HepG2 (cell line): Measurements from ENCODE around the gene AKAP7. TPM values are rescaled to one million over a fixed set of nuclear protein-coding genes. Genes with fewer than 3 reads are reported as not detected.

Experiments
- ATAC-seq: fragments of 200-7000 bp; cut with Tn5 transposase; 3 replicates; pipeline ENCODE4 v1.9.1; 2020; ENCODE audit warnings: mild to moderate bottlenecking, moderate library complexity
- BruUV-seq: library from RNA; stranded (reverse); fragments of 400-500 nt; replicated peaks from 2 replicates; lab custom pipeline; 2021; lab: Mats Ljungman, UMichigan
- CTCF ChIA-PET: fragments of 300-600 bp; formaldehyde crosslinking; extraction: SDS; loops from one replicate; lab custom pipeline; 2021; ENCODE audit warnings: low total read pairs, inconsistent platforms, low intra/inter-chr PET ratio; lab: Yijun Ruan, JAX
- POLR2A ChIA-PET: fragments of 350-600 bp; sonication (Branson Sonifier 250); formaldehyde crosslinking; loops from one replicate; lab custom pipeline; 2020; ENCODE audit warnings: antibody characterized with exemption, inconsistent platforms; lab: Yijun Ruan, JAX
- DNase-seq: peaks from one replicate; pipeline ENCODE4 v3.0.0-alpha.2; 2015; ENCODE audit warnings: low spot score
- FAIRE-seq: peaks from 3 replicates; lab custom pipeline; 2011; peaks lifted over from hg19 to GRCh38; lab: Jason Lieb, UNC
- H2AFZ ChIP-seq: one replicate; pipeline ENCODE4 v1.6.1; 2011; ENCODE audit warnings: low read length, inconsistent platforms
- H3K27ac ChIP-seq: fragments of 300-600 bp; 3 replicates; pipeline ENCODE4 v1.8.0; 2011; ENCODE audit warnings: mixed run types, mild to moderate bottlenecking, mixed read lengths, low read length, inconsistent platforms; ENCODE audit not compliant: insufficient read depth; ENCODE audit errors: extremely low read length
- H3K27me3 ChIP-seq, 2 experiments: fragments of 200-600 bp in 1 of 2; 2 replicates in 1 of 2; 3 replicates in 1 of 2; pipeline versions ENCODE4 v1.6.0 to v1.8.0; 2011; ENCODE audit warnings: low read length in 2 of 2, mild to moderate bottlenecking in 2 of 2, moderate library complexity in 2 of 2, inconsistent platforms in 1 of 2; ENCODE audit not compliant: insufficient read depth in 2 of 2, control insufficient read depth in 1 of 2
- H3K36me3 ChIP-seq, 2 experiments: fragments of 200-600 bp in 1 of 2; replicated peaks in 1 of 2; 2 replicates in 1 of 2; 3 replicates in 1 of 2; pipeline versions ENCODE4 v1.5.1 to v1.8.0; 2011; ENCODE audit warnings: low read length in 2 of 2, inconsistent platforms in 1 of 2; ENCODE audit not compliant: insufficient read depth in 2 of 2, control insufficient read depth in 1 of 2
- H3K4me1 ChIP-seq: 2 replicates; pipeline ENCODE4 v1.5.1; 2012; ENCODE audit warnings: low read length, inconsistent platforms; ENCODE audit not compliant: insufficient read depth
- H3K4me2 ChIP-seq: 2 replicates; pipeline ENCODE4 v1.6.0; 2011; ENCODE audit warnings: low read depth, low read length, inconsistent platforms
- H3K4me3 ChIP-seq, 3 experiments: fragments of 200-600 bp in 1 of 3; sonication (generic), shearing (Covaris generic) in 1 of 3; replicated peaks in 1 of 3; 2 replicates each; pipeline ENCODE4 v1.5.1; 2011 to 2016; ENCODE audit warnings: low read length in 3 of 3, inconsistent platforms in 2 of 3, low read depth in 2 of 3, mild to moderate bottlenecking in 2 of 3, control low read depth in 1 of 3, mixed read lengths in 1 of 3; ENCODE audit not compliant: insufficient read depth in 1 of 3
- H3K79me2 ChIP-seq: one replicate; pipeline ENCODE4 v1.6.1; 2011; ENCODE audit warnings: low read length, inconsistent platforms; ENCODE audit not compliant: insufficient read depth
- H3K9ac ChIP-seq: 2 replicates; pipeline ENCODE4 v1.6.0; 2011; ENCODE audit warnings: mild to moderate bottlenecking, low read depth, low read length, inconsistent platforms; ENCODE audit not compliant: insufficient read depth
- H3K9me3 ChIP-seq: 2 replicates; pipeline ENCODE4 v1.5.1; 2012; ENCODE audit warnings: mild to moderate bottlenecking, low read length
- H4K20me1 ChIP-seq: 2 replicates; pipeline ENCODE4 v1.6.0; 2011; ENCODE audit warnings: inconsistent platforms, mild to moderate bottlenecking, low read length, moderate library complexity; ENCODE audit not compliant: insufficient read depth
- MAFG ChIP-seq: sonication (generic); formaldehyde crosslinking; IDR thresholded peaks from 2 replicates; pipeline ENCODE4 v1.5.1; 2020; ENCODE audit warnings: mild to moderate bottlenecking, missing genetic modification reagents
- RBM22 ChIP-seq: fragments of 200-400 bp; formaldehyde crosslinking; optimal IDR thresholded peaks from 2 replicates; pipeline ENCODE3; 2017; ENCODE audit warnings: mild to moderate bottlenecking, low read length, moderate library complexity
- TRIM24 ChIP-seq: sonication (generic); formaldehyde crosslinking; IDR thresholded peaks from 2 replicates; pipeline ENCODE4 v1.8.0; 2022; ENCODE audit warnings: mild to moderate bottlenecking, missing genetic modification reagents
- ZNF354B ChIP-seq: sonication (generic); formaldehyde crosslinking; IDR thresholded peaks from 2 replicates; pipeline ENCODE4 v1.8.0; 2022; ENCODE audit warnings: mild to moderate bottlenecking, missing genetic modification reagents
- WGBS: methylation state at CpG from one replicate; pipeline ENCODE4 v1.1.6; 2017; ENCODE audit warnings: low lambda C conversion rate; 5-methylcytosine and 5-hydroxymethylcytosine counted together
- in situ Hi-C: cut with HindIII; loops from 2 replicates; pipeline ENCODE4 v1.10.0; 2017; ENCODE audit warnings: low pct_unique_long_range_greater_than_20kb; ENCODE audit not compliant: extremely low pct_ligation_motif_present
- intact Hi-C: fragments of 100-400 bp; cut with micrococcal nuclease; formaldehyde crosslinking; loops from one replicate; pipeline ENCODE4 v1.10.0; 2022; ENCODE audit not compliant: unreplicated experiment
- polyA plus RNA-seq, 8 experiments: library from polyadenylated mRNA; depleted of rRNA in 3 of 8; stranded (reverse) in 7 of 8; unstranded in 1 of 8; fragments of >200 nt; fragmentation: Illumina TruSeq in 4 of 8; extraction: Trizol in 4 of 8; gene quantifications; 2 replicates each; pipeline versions ENCODE4 v1.2.1 to v1.2.3, GENCODE V29; 2011 to 2016; ENCODE audit warnings: low read depth in 4 of 8, missing spikeins in 1 of 8, mixed read lengths in 1 of 8; ENCODE audit not compliant: insufficient read depth in 1 of 8
- total RNA-seq, 5 experiments: library from RNA; depleted of rRNA; stranded (reverse); fragments of >200 nt; fragmentation: Illumina TruSeq; extraction: Trizol; gene quantifications; 2 replicates each; pipeline ENCODE4 v1.2.3, GENCODE V29; 2016; ENCODE audit warnings: low read depth in 1 of 5
- TF ChIP-seq, protein P1 (sequence below): sonication (generic); formaldehyde crosslinking; IDR thresholded peaks from 2 replicates; pipeline ENCODE4 v1.4.0; 2020; ENCODE audit warnings: mild to moderate bottlenecking, missing genetic modification reagents
- TF ChIP-seq, protein P2 (sequence below): sonication (generic); formaldehyde crosslinking; IDR thresholded peaks from 2 replicates; pipeline ENCODE4 v1.9.0; 2021; ENCODE audit warnings: mild to moderate bottlenecking, missing genetic modification reagents
- TF ChIP-seq, protein P3 (sequence below): sonication (generic); formaldehyde crosslinking; IDR thresholded peaks from 2 replicates; pipeline ENCODE4 v1.5.0; 2020; ENCODE audit warnings: missing genetic modification reagents
- TF ChIP-seq, protein P4 (sequence below): sonication (generic); formaldehyde crosslinking; conservative IDR thresholded peaks from 2 replicates; pipeline ENCODE4 v1.8.0; 2022; ENCODE audit warnings: mild to moderate bottlenecking, moderate library complexity, missing genetic modification reagents

Gene AKAP7
- total and polyA plus RNA-seq, 2 of the 13 experiments (the other 11 are each of a cell fraction or from before 2014, with no cell fraction given) = 3.6 to 11.7 TPM

DNA sequence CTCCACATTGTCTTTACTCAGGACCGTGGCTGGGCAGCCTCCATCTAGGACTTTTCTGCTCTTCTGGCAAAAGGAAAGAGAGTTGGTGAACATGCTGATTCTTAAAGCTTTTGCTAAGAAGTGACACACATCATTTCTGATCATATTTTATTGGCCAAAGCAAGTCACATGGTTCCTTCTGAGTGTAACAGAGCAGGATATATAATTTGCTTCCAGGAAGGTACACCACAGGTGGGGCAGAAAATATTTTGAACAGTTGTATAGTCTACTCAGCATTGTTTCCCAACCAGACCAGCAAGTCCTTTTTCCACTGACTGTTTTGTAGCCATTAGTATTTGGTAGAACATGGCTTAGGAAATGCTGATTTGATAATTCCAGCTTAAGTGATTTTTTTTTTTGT is 73.5 kb downstream of the AKAP7 start:
- intact Hi-C loops (no loop called here), in situ Hi-C loops (no loop called here)
- DNase-seq (no peak), ATAC-seq (no peak), FAIRE-seq (no peak)
- Histone ChIP-seq H3K4me1 (no peaks in the 10 kb centered on the region), H3K9ac (no peak overlapping the region), H3K9me3 (no peaks in the 10 kb centered on the region), H4K20me1 (no peaks in the 10 kb centered on the region), H3K36me3 (no peaks in the 10 kb centered on the region), H3K27ac (no peak overlapping the region), H3K27me3 (no peaks in the 10 kb centered on the region), H3K79me2 (no peaks in the 10 kb centered on the region), H3K4me3 (no peak overlapping the region), H2AFZ (no peak overlapping the region), H3K4me2 (no peak overlapping the region)
- WGBS = 96% methylated on average over 1 of the region's 1 CpG
- CTCF ChIA-PET = no interaction called here
- no TSS peak for BruUV-seq
- no peak for TF ChIP-seq ZNF354B (CRISPR knock-in tag)
- no peak for TF ChIP-seq MAFG (CRISPR knock-in tag)
- no peak for TF ChIP-seq TRIM24 (CRISPR knock-in tag)
- TF ChIP-seq, protein P1, sequence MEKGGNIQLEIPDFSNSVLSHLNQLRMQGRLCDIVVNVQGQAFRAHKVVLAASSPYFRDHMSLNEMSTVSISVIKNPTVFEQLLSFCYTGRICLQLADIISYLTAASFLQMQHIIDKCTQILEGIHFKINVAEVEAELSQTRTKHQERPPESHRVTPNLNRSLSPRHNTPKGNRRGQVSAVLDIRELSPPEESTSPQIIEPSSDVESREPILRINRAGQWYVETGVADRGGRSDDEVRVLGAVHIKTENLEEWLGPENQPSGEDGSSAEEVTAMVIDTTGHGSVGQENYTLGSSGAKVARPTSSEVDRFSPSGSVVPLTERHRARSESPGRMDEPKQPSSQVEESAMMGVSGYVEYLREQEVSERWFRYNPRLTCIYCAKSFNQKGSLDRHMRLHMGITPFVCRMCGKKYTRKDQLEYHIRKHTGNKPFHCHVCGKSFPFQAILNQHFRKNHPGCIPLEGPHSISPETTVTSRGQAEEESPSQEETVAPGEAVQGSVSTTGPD = no peak
- POLR2A ChIA-PET = no interaction called here

DNA sequence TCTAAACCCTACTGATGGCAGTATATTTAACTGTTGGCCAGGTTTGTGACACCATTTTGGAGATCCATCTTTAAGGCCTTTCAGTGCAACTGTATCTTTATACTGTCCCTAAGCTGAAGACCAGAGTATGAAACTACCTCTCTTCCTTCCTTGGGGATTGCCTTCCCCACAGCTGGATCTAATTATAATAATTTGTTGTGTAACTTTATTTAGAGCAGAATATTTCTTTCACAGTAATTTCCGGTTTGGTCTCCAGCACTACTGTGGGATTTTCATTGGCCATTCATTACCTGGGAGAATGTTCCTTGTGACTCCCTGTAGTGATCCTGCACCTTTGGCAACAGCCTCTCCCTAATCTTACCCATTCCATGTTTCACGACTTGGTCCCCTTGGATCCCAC is 75.2 kb downstream of the AKAP7 start:
- Histone ChIP-seq H3K79me2 (no peaks in the 10 kb centered on the region), H3K4me3 (no peak overlapping the region), H4K20me1 (no peaks in the 10 kb centered on the region), H3K27me3 (no peaks in the 10 kb centered on the region), H3K9me3 (no peaks in the 10 kb centered on the region), H3K36me3 (no peaks in the 10 kb centered on the region), H3K9ac (no peak overlapping the region), H3K4me1 (no peaks in the 10 kb centered on the region), H3K4me2 (no peak overlapping the region), H2AFZ (no peak overlapping the region), H3K27ac (no peak overlapping the region)
- BruUV-seq = no TSS peak
- no peak for FAIRE-seq
- no peak for DNase-seq
- 87% methylated on average over 2 of the region's 2 CpGs for WGBS
- intact Hi-C loops = no loop called here
- ChIA-PET POLR2A (no interaction called here), CTCF (no interaction called here)
- ATAC-seq = no peak
- in situ Hi-C loops = no loop called here
- TF ChIP-seq, protein P2, sequence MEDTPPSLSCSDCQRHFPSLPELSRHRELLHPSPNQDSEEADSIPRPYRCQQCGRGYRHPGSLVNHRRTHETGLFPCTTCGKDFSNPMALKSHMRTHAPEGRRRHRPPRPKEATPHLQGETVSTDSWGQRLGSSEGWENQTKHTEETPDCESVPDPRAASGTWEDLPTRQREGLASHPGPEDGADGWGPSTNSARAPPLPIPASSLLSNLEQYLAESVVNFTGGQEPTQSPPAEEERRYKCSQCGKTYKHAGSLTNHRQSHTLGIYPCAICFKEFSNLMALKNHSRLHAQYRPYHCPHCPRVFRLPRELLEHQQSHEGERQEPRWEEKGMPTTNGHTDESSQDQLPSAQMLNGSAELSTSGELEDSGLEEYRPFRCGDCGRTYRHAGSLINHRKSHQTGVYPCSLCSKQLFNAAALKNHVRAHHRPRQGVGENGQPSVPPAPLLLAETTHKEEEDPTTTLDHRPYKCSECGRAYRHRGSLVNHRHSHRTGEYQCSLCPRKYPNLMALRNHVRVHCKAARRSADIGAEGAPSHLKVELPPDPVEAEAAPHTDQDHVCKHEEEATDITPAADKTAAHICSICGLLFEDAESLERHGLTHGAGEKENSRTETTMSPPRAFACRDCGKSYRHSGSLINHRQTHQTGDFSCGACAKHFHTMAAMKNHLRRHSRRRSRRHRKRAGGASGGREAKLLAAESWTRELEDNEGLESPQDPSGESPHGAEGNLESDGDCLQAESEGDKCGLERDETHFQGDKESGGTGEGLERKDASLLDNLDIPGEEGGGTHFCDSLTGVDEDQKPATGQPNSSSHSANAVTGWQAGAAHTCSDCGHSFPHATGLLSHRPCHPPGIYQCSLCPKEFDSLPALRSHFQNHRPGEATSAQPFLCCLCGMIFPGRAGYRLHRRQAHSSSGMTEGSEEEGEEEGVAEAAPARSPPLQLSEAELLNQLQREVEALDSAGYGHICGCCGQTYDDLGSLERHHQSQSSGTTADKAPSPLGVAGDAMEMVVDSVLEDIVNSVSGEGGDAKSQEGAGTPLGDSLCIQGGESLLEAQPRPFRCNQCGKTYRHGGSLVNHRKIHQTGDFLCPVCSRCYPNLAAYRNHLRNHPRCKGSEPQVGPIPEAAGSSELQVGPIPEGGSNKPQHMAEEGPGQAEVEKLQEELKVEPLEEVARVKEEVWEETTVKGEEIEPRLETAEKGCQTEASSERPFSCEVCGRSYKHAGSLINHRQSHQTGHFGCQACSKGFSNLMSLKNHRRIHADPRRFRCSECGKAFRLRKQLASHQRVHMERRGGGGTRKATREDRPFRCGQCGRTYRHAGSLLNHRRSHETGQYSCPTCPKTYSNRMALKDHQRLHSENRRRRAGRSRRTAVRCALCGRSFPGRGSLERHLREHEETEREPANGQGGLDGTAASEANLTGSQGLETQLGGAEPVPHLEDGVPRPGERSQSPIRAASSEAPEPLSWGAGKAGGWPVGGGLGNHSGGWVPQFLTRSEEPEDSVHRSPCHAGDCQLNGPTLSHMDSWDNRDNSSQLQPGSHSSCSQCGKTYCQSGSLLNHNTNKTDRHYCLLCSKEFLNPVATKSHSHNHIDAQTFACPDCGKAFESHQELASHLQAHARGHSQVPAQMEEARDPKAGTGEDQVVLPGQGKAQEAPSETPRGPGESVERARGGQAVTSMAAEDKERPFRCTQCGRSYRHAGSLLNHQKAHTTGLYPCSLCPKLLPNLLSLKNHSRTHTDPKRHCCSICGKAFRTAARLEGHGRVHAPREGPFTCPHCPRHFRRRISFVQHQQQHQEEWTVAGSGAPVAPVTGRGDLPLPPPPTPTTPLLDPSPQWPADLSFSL (CRISPR knock-in tag) = no peak
- TF ChIP-seq, protein P3, sequence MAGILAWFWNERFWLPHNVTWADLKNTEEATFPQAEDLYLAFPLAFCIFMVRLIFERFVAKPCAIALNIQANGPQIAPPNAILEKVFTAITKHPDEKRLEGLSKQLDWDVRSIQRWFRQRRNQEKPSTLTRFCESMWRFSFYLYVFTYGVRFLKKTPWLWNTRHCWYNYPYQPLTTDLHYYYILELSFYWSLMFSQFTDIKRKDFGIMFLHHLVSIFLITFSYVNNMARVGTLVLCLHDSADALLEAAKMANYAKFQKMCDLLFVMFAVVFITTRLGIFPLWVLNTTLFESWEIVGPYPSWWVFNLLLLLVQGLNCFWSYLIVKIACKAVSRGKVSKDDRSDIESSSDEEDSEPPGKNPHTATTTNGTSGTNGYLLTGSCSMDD (CRISPR knock-in tag) = no peak
- TF ChIP-seq RBM22 = no peak
- TF ChIP-seq, protein P4, sequence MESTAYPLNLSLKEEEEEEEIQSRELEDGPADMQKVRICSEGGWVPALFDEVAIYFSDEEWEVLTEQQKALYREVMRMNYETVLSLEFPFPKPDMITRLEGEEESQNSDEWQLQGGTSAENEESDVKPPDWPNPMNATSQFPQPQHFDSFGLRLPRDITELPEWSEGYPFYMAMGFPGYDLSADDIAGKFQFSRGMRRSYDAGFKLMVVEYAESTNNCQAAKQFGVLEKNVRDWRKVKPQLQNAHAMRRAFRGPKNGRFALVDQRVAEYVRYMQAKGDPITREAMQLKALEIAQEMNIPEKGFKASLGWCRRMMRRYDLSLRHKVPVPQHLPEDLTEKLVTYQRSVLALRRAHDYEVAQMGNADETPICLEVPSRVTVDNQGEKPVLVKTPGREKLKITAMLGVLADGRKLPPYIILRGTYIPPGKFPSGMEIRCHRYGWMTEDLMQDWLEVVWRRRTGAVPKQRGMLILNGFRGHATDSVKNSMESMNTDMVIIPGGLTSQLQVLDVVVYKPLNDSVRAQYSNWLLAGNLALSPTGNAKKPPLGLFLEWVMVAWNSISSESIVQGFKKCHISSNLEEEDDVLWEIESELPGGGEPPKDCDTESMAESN (CRISPR knock-in tag) = no peak
